A549 (cell line): ENCODE results near the gene PRH2. TPM values are rescaled to one million over a fixed set of nuclear protein-coding genes. Genes with fewer than 3 reads are reported as not detected.

Source experiments
- ATAC-seq, 2 experiments: fragments of 200-7000 bp in 1 of 2; fragments of >200 bp in 1 of 2; cut with Nextera tagmentation in 1 of 2; cut with Tn5 transposase in 1 of 2; 3 replicates each; pipeline versions ENCODE4 v1.8.0 to v1.9.1; 2018 to 2020; ENCODE audit warnings: mild to moderate bottlenecking in 1 of 2, moderate library complexity in 1 of 2
- CTCF ChIA-PET: fragments of 300-600 bp; sonication (Branson Sonifier 250); formaldehyde crosslinking; extraction: SDS; loops from one replicate; lab custom pipeline; 2021; ENCODE audit warnings: antibody characterized with exemption, inconsistent platforms; lab: Yijun Ruan, JAX
- POLR2A ChIA-PET: fragments of 350-600 bp; formaldehyde crosslinking; extraction: SDS; loops from one replicate; lab custom pipeline; 2021; ENCODE audit warnings: antibody characterized with exemption, inconsistent platforms; lab: Yijun Ruan, JAX
- DNase-seq, 2 experiments: peaks; one replicate each; pipeline versions ENCODE4 v3.0.0 to v3.0.0-alpha.2; 2011 to 2016; ENCODE audit warnings: low read depth in 1 of 2, low spot score in 1 of 2
- FAIRE-seq: peaks from 2 replicates; lab custom pipeline; 2011; peaks lifted over from hg19 to GRCh38; lab: Jason Lieb, UNC
- H3K27ac ChIP-seq, 2 experiments: fragments of >200 bp; sonication (Bioruptor Twin); formaldehyde crosslinking; 3 replicates each; pipeline ENCODE4 v1.5.1; 2016 to 2017
- H3K4me1 ChIP-seq: fragments of >200 bp; sonication (Bioruptor Twin); formaldehyde crosslinking; 3 replicates; pipeline ENCODE4 v1.6.1; 2016
- H3K4me2 ChIP-seq: fragments of >200 bp; sonication (Bioruptor Twin); formaldehyde crosslinking; 3 replicates; pipeline ENCODE4 v1.6.1; 2016
- H3K4me3 ChIP-seq: fragments of >200 bp; sonication (Bioruptor Twin); formaldehyde crosslinking; 3 replicates; pipeline ENCODE4 v1.5.1; 2016
- H3K9me3 ChIP-seq: fragments of >200 bp; sonication (Bioruptor Twin); formaldehyde crosslinking; 3 replicates; pipeline ENCODE4 v1.6.1; 2016
- ATOH8 ChIP-seq: fragments of 250-450 bp; sonication (Bioruptor Pico); IDR thresholded peaks from 2 replicates; pipeline ENCODE4 v1.5.0; 2020; ENCODE audit warnings: low read depth, mild to moderate bottlenecking, moderate library complexity
- BCL3 ChIP-seq: fragments of >200 bp; sonication (Bioruptor Twin); formaldehyde crosslinking; IDR thresholded peaks from 3 replicates; pipeline ENCODE4 v1.6.1; 2016
- BHLHE40 ChIP-seq: IDR thresholded peaks from 2 replicates; pipeline ENCODE4 v1.6.1; 2012; ENCODE audit warnings: low read depth, low read length, inconsistent platforms
- CHD2 ChIP-seq: fragments of 150-350 bp; IDR thresholded peaks from 2 replicates; pipeline ENCODE4 v1.6.1; 2014; ENCODE audit warnings: low read length; ENCODE audit not compliant: partially characterized antibody
- CHD4 ChIP-seq: fragments of 200-600 bp; sonication (generic); IDR thresholded peaks from 2 replicates; pipeline ENCODE4 v1.6.1; 2016; ENCODE audit warnings: antibody characterized with exemption, mild to moderate bottlenecking, borderline replicate concordance
- E2F6 ChIP-seq: IDR thresholded peaks from 2 replicates; pipeline ENCODE4 v1.6.1; 2012; ENCODE audit warnings: low read depth, borderline replicate concordance
- EHMT2 ChIP-seq: fragments of 200-600 bp; sonication (generic); IDR thresholded peaks from 2 replicates; pipeline ENCODE4 v1.6.1; 2016; ENCODE audit warnings: antibody characterized with exemption, low read depth, mild to moderate bottlenecking, moderate library complexity
- FOSB ChIP-seq: fragments of 250-450 bp; sonication (Bioruptor Pico); IDR thresholded peaks from 2 replicates; pipeline ENCODE4 v1.5.0; 2020; ENCODE audit warnings: mild to moderate bottlenecking, moderate library complexity
- FOSL2 ChIP-seq, 2 experiments: fragments of 450-650 bp in 1 of 2; fragments of >200 bp in 1 of 2; sonication (Bioruptor Twin) in 1 of 2; formaldehyde crosslinking; IDR thresholded peaks; 2 replicates each; pipeline versions ENCODE4 v1.5.0 to v1.6.1; 2016 to 2020; ENCODE audit warnings: mild to moderate bottlenecking in 1 of 2, moderate library complexity in 1 of 2
- FOXS1 ChIP-seq: fragments of 250-450 bp; sonication (Bioruptor Pico); IDR thresholded peaks from 2 replicates; pipeline ENCODE4 v1.5.0; 2020; ENCODE audit warnings: mild to moderate bottlenecking, moderate library complexity
- GATA3 ChIP-seq: IDR thresholded peaks from 2 replicates; pipeline ENCODE4 v1.6.1; 2012; ENCODE audit warnings: borderline replicate concordance
- HDAC2 ChIP-seq: fragments of 200-600 bp; sonication (generic); IDR thresholded peaks from 2 replicates; pipeline ENCODE4 v1.6.1; 2016
- HMGXB4 ChIP-seq: fragments of 250-450 bp; sonication (Bioruptor Pico); IDR thresholded peaks from 2 replicates; pipeline ENCODE4 v1.5.0; 2021; ENCODE audit warnings: mild to moderate bottlenecking, moderate library complexity, borderline replicate concordance
- HOXB13 ChIP-seq: fragments of 250-450 bp; sonication (Bioruptor Pico); IDR thresholded peaks from 2 replicates; pipeline ENCODE4 v1.5.0; 2020; ENCODE audit warnings: low read depth, mild to moderate bottlenecking, moderate library complexity
- JUN ChIP-seq, 2 experiments: fragments of >200 bp; sonication (Bioruptor Twin); formaldehyde crosslinking; IDR thresholded peaks; 2 replicates in 1 of 2; 3 replicates in 1 of 2; pipeline ENCODE4 v1.6.1; 2016 to 2017
- JUNB ChIP-seq: fragments of >200 bp; sonication (Bioruptor Twin); formaldehyde crosslinking; IDR thresholded peaks from 2 replicates; pipeline ENCODE4 v1.6.1; 2016
- MAFK ChIP-seq: fragments of 450-650 bp; IDR thresholded peaks from 2 replicates; pipeline ENCODE4 v1.6.1; 2014; ENCODE audit not compliant: partially characterized antibody
- MAX ChIP-seq: IDR thresholded peaks from 2 replicates; pipeline ENCODE4 v1.6.1; 2012
- NPAS2 ChIP-seq: fragments of 250-450 bp; sonication (Bioruptor Pico); IDR thresholded peaks from 2 replicates; pipeline ENCODE4 v1.8.0; 2022; ENCODE audit warnings: mild to moderate bottlenecking, moderate library complexity, borderline replicate concordance
- PBX3 ChIP-seq: IDR thresholded peaks from 2 replicates; pipeline ENCODE4 v1.6.1; 2012
- POLR2A ChIP-seq: IDR thresholded peaks from 2 replicates; pipeline ENCODE4 v1.6.1; 2012; ENCODE audit warnings: mild to moderate bottlenecking, low read length
- POLR2AphosphoS2 ChIP-seq: conservative IDR thresholded peaks from 2 replicates; pipeline ENCODE4 v1.6.1; 2012; ENCODE audit warnings: low read length, improper control_type of control experiment, inconsistent platforms
- RFX5 ChIP-seq: fragments of 450-650 bp; IDR thresholded peaks from 2 replicates; pipeline ENCODE4 v1.7.1; 2014; ENCODE audit warnings: antibody characterized with exemption, mild to moderate bottlenecking, moderate library complexity
- SREBF2 ChIP-seq: fragments of 450-650 bp; IDR thresholded peaks from 2 replicates; pipeline ENCODE4 v1.6.1; 2014; ENCODE audit warnings: mild to moderate bottlenecking, moderate library complexity
- USF2 ChIP-seq: fragments of 450-650 bp; IDR thresholded peaks from 2 replicates; pipeline ENCODE4 v1.6.1; 2014; ENCODE audit warnings: antibody characterized with exemption
- ZC3H11A ChIP-seq: fragments of 450-650 bp; IDR thresholded peaks from 2 replicates; pipeline ENCODE4 v1.6.1; 2014; ENCODE audit warnings: antibody characterized with exemption, mild to moderate bottlenecking
- ZNF302 ChIP-seq: fragments of 250-450 bp; sonication (Bioruptor Pico); IDR thresholded peaks from 2 replicates; pipeline ENCODE4 v1.9.0; 2021; ENCODE audit warnings: inconsistent platforms, mild to moderate bottlenecking, moderate library complexity
- ZSCAN20 ChIP-seq: fragments of 250-450 bp; sonication (Bioruptor Pico); IDR thresholded peaks from 2 replicates; pipeline ENCODE4 v1.8.0; 2022; ENCODE audit warnings: mild to moderate bottlenecking, moderate library complexity
- WGBS: methylation state at CpG from one replicate; pipeline ENCODE4 v1.1.6; 2017; ENCODE audit errors: missing lambda C conversion rate; 5-methylcytosine and 5-hydroxymethylcytosine counted together
- polyA plus RNA-seq, 4 experiments: library from polyadenylated mRNA; depleted of rRNA in 3 of 4; stranded (reverse); fragments of >200 nt; fragmentation: RNase III in 1 of 4; extraction: RNeasy Plus Mini Kit Qiagen cat#74134 plus additional on column Dnase treatment in 1 of 4; gene quantifications; 2 replicates in 3 of 4; 3 replicates in 1 of 4; pipeline ENCODE4 v1.2.3, GENCODE V29; 2011 to 2017

PRH2 gene
- polyA plus RNA-seq, 2 of the 4 experiments (the other 2 are of a cell fraction) = 0.19 to 0.39 TPM

GRCh38 chr12:10941916-10942607 lies 13.0 kb downstream of the PRH2 start:
- Histone ChIP-seq H3K4me3 (no peak overlapping the region), H3K27ac (peak overlapping the region; percentile 25 to 79; a peak in 5 of 6 replicates), H3K4me1 (peaks cover 20% of the 10 kb centered on the region), H3K9me3 (peaks cover 12% of the 10 kb centered on the region), H3K4me2 (peak overlapping the region; percentile 2; the same call in 1 of the 3 replicates)
- DNase-seq (peak in 1 of 2 experiments; percentile 59), ATAC-seq (peak; percentile 68 to 78; a peak in 4 of 6 replicates), FAIRE-seq (no peak)
- 71% methylated on average over 4 of the region's 4 CpGs for WGBS
- POLR2A ChIA-PET = interaction anchor here (1.4 kb wide), 1 partner anchor 229 kb away, joined by 8 read pairs; the partner anchor contains the start of gene SMIM10L1
- CTCF ChIA-PET = interaction anchor here (1.1 kb wide), 1 partner anchor 14 kb away, joined by 3 read pairs; no protein-coding TSS in a partner anchor
- TF ChIP-seq MAFK (peak; percentile 53), MAX (0 out of 2 replicates have a peak, but pooled peaks have one; percentile 22), FOSL2 (IDR thresholded peaks at IDR 0.05) (no peak), FOSL2 (CRISPR knock-in tag; IDR thresholded peaks at IDR 0.05) (peak; percentile 17; the same call in 1 of the 2 replicates), PBX3 (no peak), POLR2A (no peak)

- ChIA-PET POLR2A (interaction anchor here (1.4 kb wide), 1 partner anchor 228 kb away, joined by 8 read pairs; the partner anchor contains the start of gene SMIM10L1), CTCF (no interaction called here)
- no peak for FAIRE-seq
- ATAC-seq = no peak
- no peak overlapping the region for H3K27ac ChIP-seq
- WGBS = 91% methylated on average over 2 of the region's 2 CpGs
- no peak for DNase-seq
- TF ChIP-seq GATA3 (no peak), FOSB (CRISPR knock-in tag) (no peak), SREBF2 (no peak), HDAC2 (no peak), NPAS2 (CRISPR knock-in tag) (no peak), ATOH8 (no peak), JUN (IDR thresholded peaks at IDR 0.05) (no peak), ZNF302 (no peak), E2F6 (no peak), FOXS1 (CRISPR knock-in tag) (no peak), POLR2AphosphoS2 (no peak), JUNB (no peak), USF2 (no peak), ZC3H11A (no peak), BHLHE40 (no peak), ZSCAN20 (CRISPR knock-in tag) (no peak)
- H3K9me3 ChIP-seq = peaks cover 18% of the 10 kb centered on the region
- H3K4me2 ChIP-seq = no peak overlapping the region
- peaks cover 20% of the 10 kb centered on the region for H3K4me1 ChIP-seq
- no peak overlapping the region for H3K4me3 ChIP-seq
These were observed 14.1 kb downstream of the PRH2 start for GRCh38 chr12:10943167-10943566.

GRCh38 chr12:10952645-10953044 lies 23.6 kb downstream of the PRH2 start:
- 97% methylated on average over 4 of the region's 4 CpGs for WGBS
- DNase-seq (no peak), FAIRE-seq (no peak), ATAC-seq (no peak)
- Histone ChIP-seq H3K9me3 (peaks cover 13% of the 10 kb centered on the region; the same call in 2 of the 3 replicates), H3K4me1 (no peaks in the 10 kb centered on the region), H3K4me2 (no peak overlapping the region), H3K27ac (no peak overlapping the region), H3K4me3 (no peak overlapping the region)
- ChIA-PET POLR2A (no interaction called here), CTCF (no interaction called here)
- no peak for TF ChIP-seq BCL3
- no peak for TF ChIP-seq EHMT2
- no peak for TF ChIP-seq CHD2
- no peak for TF ChIP-seq FOSB (CRISPR knock-in tag)
- no peak for TF ChIP-seq RFX5
- TF ChIP-seq HMGXB4 (CRISPR knock-in tag) = no peak
- TF ChIP-seq CHD4 = no peak
- TF ChIP-seq HOXB13 = no peak
- no peak for TF ChIP-seq HDAC2
